ENCODE results near the gene M1AP.
"Not testable (repeated sequence)": the region's sequence is repeated elsewhere in the genome, so short reads cannot be mapped to it uniquely, and the experiment has no call there.

M1AP gene

DNA sequence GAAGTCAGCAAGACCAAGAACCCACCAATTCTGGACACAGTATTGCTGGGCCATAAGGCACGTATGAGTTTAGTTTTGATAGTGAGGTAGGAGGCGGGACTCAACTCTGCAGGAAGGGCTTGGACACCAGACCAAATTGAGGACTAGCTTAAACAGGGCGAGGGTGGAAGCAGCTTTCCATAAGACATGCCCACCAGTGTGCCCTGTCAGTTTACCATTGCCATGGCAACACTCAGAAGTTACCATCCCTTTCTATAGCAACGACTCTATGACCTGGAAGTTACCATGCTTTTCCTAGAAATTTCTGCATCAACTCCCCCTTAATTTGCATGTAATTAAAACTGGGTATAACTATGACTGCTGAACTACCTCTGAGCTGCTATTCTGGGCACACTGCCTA is 2.8 kb downstream of the M1AP start:
- no peak for DNase-seq (ENCODE audit: low read depth)
- TF ChIP-seq, protein P1, sequence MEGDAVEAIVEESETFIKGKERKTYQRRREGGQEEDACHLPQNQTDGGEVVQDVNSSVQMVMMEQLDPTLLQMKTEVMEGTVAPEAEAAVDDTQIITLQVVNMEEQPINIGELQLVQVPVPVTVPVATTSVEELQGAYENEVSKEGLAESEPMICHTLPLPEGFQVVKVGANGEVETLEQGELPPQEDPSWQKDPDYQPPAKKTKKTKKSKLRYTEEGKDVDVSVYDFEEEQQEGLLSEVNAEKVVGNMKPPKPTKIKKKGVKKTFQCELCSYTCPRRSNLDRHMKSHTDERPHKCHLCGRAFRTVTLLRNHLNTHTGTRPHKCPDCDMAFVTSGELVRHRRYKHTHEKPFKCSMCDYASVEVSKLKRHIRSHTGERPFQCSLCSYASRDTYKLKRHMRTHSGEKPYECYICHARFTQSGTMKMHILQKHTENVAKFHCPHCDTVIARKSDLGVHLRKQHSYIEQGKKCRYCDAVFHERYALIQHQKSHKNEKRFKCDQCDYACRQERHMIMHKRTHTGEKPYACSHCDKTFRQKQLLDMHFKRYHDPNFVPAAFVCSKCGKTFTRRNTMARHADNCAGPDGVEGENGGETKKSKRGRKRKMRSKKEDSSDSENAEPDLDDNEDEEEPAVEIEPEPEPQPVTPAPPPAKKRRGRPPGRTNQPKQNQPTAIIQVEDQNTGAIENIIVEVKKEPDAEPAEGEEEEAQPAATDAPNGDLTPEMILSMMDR (IDR thresholded peaks at IDR 0.05; ENCODE audit: low read depth, low read length, missing control alignments) = no peak
- H3K4me3 ChIP-seq (ENCODE audit: low read depth, low read length) = no peak overlapping the region

DNA sequence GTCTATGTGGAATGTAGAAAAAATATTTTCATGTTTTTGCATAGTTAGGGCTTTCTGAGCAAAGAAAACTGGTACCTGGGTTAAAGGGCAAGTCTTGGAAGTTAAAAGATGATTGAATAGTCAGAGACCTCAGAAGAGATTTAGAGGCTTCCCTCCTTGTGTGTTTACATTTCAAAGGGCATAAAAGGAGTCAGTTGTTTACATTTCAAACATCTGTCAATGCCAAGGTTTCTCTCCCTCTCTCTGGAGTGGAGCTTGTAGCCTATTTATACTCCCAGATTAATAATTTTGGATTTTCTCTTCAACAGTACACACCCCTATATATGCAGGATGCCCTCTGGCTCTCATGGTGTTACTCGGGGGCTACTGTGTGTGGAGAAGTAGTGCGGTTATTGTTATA is 8.6 kb downstream of the M1AP start:
- TF ChIP-seq, protein P1 (IDR thresholded peaks at IDR 0.05; ENCODE audit: low read depth, low read length, missing control alignments) = no peak
- no peak for DNase-seq (ENCODE audit: low read depth)
- H3K4me3 ChIP-seq (ENCODE audit: low read depth, low read length) = no peak overlapping the region

DNA sequence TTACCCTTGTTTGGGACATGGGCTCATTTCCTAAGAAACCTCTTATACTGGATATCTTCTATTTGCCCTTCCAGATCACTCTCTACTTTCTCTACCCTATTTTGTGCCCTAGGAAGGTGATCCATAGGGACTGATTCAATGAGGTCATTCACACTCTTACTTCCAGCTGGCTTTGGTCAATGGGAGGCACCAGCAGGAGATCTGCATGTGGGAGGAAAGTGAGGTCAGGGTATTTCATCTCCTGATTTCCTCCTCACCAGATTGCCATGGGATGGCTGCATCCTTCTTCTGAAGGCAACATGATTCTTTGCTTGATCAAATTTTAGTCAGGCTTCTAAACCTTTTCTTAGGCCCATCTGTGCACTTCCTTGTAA is 15.2 kb downstream of the M1AP start:
- no peak overlapping the region for H3K4me3 ChIP-seq (ENCODE audit: low read depth, low read length)
- no peak for DNase-seq (ENCODE audit: low read depth)
- TF ChIP-seq, protein P1 (IDR thresholded peaks at IDR 0.05; ENCODE audit: low read depth, low read length, missing control alignments) = no peak

DNA sequence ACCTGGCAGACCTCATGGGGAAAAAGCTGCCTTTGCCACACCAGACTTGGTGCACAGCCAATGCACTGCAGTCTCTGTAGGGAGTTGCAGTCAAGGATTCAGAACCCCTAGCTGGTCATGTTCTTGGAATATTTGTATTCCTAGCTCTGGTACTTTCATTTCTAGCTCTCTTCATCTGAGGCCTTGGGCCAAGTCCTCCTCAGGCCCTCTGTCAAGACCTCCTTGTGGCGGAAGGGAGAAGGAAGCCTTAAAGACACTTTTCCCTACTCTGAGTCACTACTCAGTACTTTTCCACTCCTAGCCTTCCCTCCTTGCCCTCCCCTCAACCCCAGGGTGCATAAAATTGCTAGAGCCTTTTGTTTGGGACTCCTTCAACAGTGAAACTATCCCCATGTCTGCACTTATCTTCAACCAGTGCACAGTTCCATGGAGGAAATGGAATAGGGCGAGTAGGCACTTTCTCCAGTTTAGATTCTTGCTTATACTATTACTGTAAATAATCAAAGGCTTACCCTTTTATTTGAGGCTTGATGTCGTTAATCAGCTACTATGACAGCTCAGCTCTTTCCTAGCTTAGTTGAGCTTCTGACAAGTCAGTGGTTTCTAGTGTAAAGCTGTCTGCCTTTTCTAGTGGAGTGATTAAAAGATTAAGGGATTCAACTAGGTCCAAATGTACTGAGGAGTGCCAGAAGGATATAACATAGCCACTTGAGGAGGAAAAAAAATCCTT is 15.8 kb downstream of the M1AP start:
- no peak for DNase-seq (ENCODE audit: low read depth)
- H3K4me3 ChIP-seq (ENCODE audit: low read depth, low read length) = no peak overlapping the region
- TF ChIP-seq, protein P1 (IDR thresholded peaks at IDR 0.05; ENCODE audit: low read depth, low read length, missing control alignments) = no peak

DNA sequence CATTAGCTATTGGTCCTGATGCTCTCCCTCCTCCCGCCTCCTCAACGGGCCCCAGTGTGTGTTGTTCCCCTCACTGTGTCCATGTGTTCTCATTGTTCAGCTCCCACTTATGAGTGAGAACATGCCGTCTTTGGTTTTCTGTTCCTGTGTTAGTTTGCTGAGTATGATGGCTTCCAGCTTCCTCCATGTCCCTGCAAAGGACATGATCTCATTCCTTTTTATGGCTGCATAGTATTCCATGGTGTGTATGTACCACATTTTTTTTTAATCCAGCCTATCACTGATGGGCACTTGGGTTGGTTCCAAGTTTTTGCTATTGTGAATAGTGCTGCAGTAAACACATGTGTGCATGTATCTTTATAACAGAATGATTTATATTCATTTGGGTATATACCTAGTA is 17.7 kb downstream of the M1AP start:
- DNase-seq (ENCODE audit: low read depth); H3K4me3 ChIP-seq (ENCODE audit: low read depth, low read length): not testable (repeated sequence)

DNA sequence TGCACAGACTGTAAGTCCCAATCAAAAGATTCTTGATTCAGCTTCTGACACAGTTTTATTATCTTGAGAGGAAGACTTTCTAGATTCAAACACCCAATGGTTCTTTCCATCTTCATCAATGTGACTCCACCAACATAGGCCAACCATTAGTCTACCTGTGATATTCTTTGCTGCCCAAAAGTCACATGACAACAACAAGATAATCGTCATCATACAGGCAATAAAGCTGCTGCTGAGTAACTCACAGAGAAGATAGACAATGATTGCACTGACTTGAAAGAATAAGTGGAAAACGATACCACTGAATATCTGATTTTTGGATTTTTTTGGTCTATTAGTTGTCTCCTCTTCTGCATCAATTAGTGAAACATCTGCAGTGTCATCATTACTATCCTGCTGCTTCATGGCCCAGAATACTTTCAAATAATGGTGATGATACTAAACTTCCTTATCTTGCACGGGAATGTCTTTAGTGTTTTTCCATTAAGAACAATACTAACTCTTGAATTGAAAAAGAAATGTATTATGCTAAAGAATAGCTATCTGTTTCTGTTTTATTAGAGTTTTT is 19.5 kb downstream of the M1AP start:
- TF ChIP-seq, protein P1 (IDR thresholded peaks at IDR 0.05; ENCODE audit: low read depth, low read length, missing control alignments) = no peak
- no peak overlapping the region for H3K4me3 ChIP-seq (ENCODE audit: low read depth, low read length)
- no peak for DNase-seq (ENCODE audit: low read depth)

DNA sequence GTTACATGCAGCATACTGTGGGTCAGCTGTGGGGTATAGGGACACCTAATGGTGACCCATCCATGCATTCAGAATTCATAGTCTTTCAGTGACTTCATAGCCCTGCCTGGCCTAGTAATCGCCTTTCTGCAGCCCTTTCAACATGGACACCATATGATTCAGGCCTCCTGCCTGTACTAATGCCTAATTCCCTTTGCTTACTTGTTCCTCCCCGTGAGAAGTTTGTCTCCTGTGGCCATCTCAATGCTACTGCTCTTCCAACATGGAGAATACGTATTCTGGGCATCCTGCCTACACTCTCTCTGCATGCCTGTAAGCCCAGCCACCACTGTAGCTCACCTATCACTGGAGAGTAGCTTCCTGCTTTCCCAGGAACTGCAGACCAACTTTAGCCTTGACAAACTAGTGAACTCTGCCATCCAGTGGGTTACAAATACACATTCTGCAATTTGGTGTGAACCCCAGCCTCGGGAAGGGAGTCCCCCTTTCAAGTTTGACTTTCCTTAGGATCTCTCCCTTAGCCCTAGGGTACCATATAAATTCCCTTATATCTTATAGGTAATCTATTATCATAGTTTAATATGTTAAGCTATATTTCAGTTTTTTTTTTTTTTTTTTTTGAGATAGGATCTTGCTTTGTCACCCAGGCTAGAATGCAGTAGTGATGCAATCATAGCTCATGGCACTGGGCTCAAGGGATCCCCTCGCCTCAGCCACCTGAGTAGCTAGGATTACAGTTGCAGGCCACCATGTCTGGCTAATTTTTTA is 22.3 kb downstream of the M1AP start:
- no peak for DNase-seq (ENCODE audit: low read depth)
- TF ChIP-seq, protein P1 (IDR thresholded peaks at IDR 0.05; ENCODE audit: low read depth, low read length, missing control alignments) = no peak

More for the DNA sequence above, 22.3 kb downstream of the M1AP start:
- H3K4me3 ChIP-seq (ENCODE audit: low read depth, low read length) = no peak overlapping the region

All from GM12864 (cell line).